HCT116 (cell line): ENCODE measurements around the gene ICA1. TPM values are rescaled to one million over a fixed set of nuclear protein-coding genes. Genes with fewer than 3 reads are reported as not detected.
A peak's percentile ranks its signal among the peaks of the same experiment; 100 is the strongest.

ENCODE experiments used
- ATAC-seq: fragments of 200-7000 bp; cut with Tn5 transposase; 2 replicates; pipeline ENCODE4 v1.9.1; 2020; ENCODE audit warnings: mild to moderate bottlenecking, moderate library complexity
- BruUV-seq: library from RNA; stranded (reverse); fragments of 400-500 nt; replicated peaks from 2 replicates; lab custom pipeline; 2021; lab: Mats Ljungman, UMichigan
- CTCF ChIA-PET: fragments of 300-600 bp; sonication (Branson Sonifier 250); formaldehyde crosslinking; loops from one replicate; lab custom pipeline; 2021; ENCODE audit warnings: antibody characterized with exemption; lab: Charles Lee
- POLR2A ChIA-PET: fragments of 300-600, 350-600 bp; sonication (Branson Sonifier 250); formaldehyde crosslinking; loops from one replicate; lab custom pipeline; 2021; ENCODE audit warnings: antibody characterized with exemption; lab: Charles Lee
- RAD21 ChIA-PET, 2 experiments: fragments of 300-600 bp; sonication (Branson Sonifier 250); formaldehyde crosslinking; loops; one replicate each; lab custom pipeline; 2023; ENCODE audit warnings: low total read pairs in 2 of 2; ENCODE audit not compliant: uncharacterized antibody in 2 of 2, unreplicated experiment in 2 of 2, low non-redundant PET in 1 of 2; lab: Charles Lee
- DNase-seq: peaks from one replicate; pipeline ENCODE4 v3.0.0-alpha.2; 2010; ENCODE audit warnings: low read depth, low spot score
- H2AFZ ChIP-seq: fragments of 200-600 bp; shearing (Covaris generic), sonication (generic); 2 replicates; pipeline ENCODE4 v1.6.1; 2017; ENCODE audit warnings: low read depth, mixed run types, mixed read lengths, antibody characterized with exemption, low read length; ENCODE audit not compliant: poor library complexity, severe bottlenecking
- H3K27ac ChIP-seq: 2 replicates; pipeline ENCODE4 v1.5.1; 2012; ENCODE audit warnings: low read depth, low read length
- H3K27me3 ChIP-seq: fragments of 200-600 bp; sonication (generic); 2 replicates; pipeline ENCODE4 v1.6.1; 2016; ENCODE audit warnings: mixed run types, low read length, mixed read lengths; ENCODE audit not compliant: insufficient read depth
- H3K36me3 ChIP-seq, 2 experiments: fragments of 200-500 bp in 1 of 2; fragments of 200-600 bp in 1 of 2; sonication (Bioruptor generic) in 1 of 2; sonication (generic) in 1 of 2; 2 replicates each; pipeline versions ENCODE4 v1.5.1 to v1.6.1; 2014 to 2016; ENCODE audit warnings: low read length in 2 of 2, inconsistent platforms in 1 of 2, mixed read lengths in 1 of 2, mixed run types in 1 of 2; ENCODE audit not compliant: insufficient read depth in 2 of 2, control insufficient read depth in 1 of 2
- H3K4me1 ChIP-seq, 2 experiments: fragments of 200-600 bp in 1 of 2; sonication (generic) in 1 of 2; 2 replicates each; pipeline versions ENCODE4 v1.5.1 to v1.6.1; 2012 to 2017; ENCODE audit warnings: low read length in 2 of 2, inconsistent platforms in 1 of 2, mild to moderate bottlenecking in 1 of 2, mixed read lengths in 1 of 2, mixed run types in 1 of 2, moderate library complexity in 1 of 2; ENCODE audit not compliant: insufficient read depth in 2 of 2, control insufficient read depth in 1 of 2
- H3K4me2 ChIP-seq: fragments of 200-600 bp; sonication (generic); 2 replicates; pipeline ENCODE4 v1.6.1; 2017; ENCODE audit warnings: mixed run types, low read length, mixed read lengths
- H3K4me3 ChIP-seq, 2 experiments: fragments of 200-600 bp in 1 of 2; sonication (generic) in 1 of 2; replicated peaks in 1 of 2; 2 replicates each; pipeline ENCODE4 v1.5.1; 2011 to 2016; ENCODE audit warnings: low read length in 2 of 2, control low read depth in 1 of 2, low read depth in 1 of 2, mild to moderate bottlenecking in 1 of 2, mixed read lengths in 1 of 2, mixed run types in 1 of 2
- H3K79me2 ChIP-seq: fragments of 200-600 bp; sonication (generic); 2 replicates; pipeline ENCODE4 v1.6.1; 2017; ENCODE audit warnings: mild to moderate bottlenecking, mixed run types, low read length, moderate library complexity, mixed read lengths; ENCODE audit not compliant: insufficient read depth
- H3K9ac ChIP-seq: fragments of 200-600 bp; sonication (generic); 2 replicates; pipeline ENCODE4 v1.6.1; 2016; ENCODE audit warnings: low read length, mixed read lengths
- H3K9me2 ChIP-seq: fragments of 200-600 bp; sonication (generic), shearing (Covaris generic); 2 replicates; pipeline ENCODE4 v1.6.1; 2017; ENCODE audit warnings: mixed run types, mild to moderate bottlenecking, moderate library complexity; ENCODE audit not compliant: insufficient read depth
- H3K9me3 ChIP-seq, 2 experiments: fragments of 200-500 bp in 1 of 2; fragments of 200-600 bp in 1 of 2; sonication (Bioruptor generic) in 1 of 2; sonication (generic) in 1 of 2; 2 replicates each; pipeline ENCODE4 v1.6.1; 2014 to 2017; ENCODE audit warnings: low read length in 2 of 2, mixed read lengths in 2 of 2, inconsistent platforms in 1 of 2, low read depth in 1 of 2, mild to moderate bottlenecking in 1 of 2, mixed run types in 1 of 2, moderate library complexity in 1 of 2; ENCODE audit not compliant: control insufficient read depth in 1 of 2, insufficient read depth in 1 of 2
- H4K20me1 ChIP-seq: fragments of 200-600 bp; sonication (generic), shearing (Covaris generic); 2 replicates; pipeline ENCODE4 v1.6.1; 2017; ENCODE audit warnings: mixed run types, mild to moderate bottlenecking, moderate library complexity; ENCODE audit not compliant: insufficient read depth
- CTCF ChIP-seq, 3 experiments: fragments of 200-600 bp in 1 of 3; sonication (generic) in 1 of 3; IDR thresholded peaks in 2 of 3; conservative IDR thresholded peaks in 1 of 3; 2 replicates each; pipeline ENCODE4 v1.5.1; 2012 to 2017; ENCODE audit warnings: low read depth in 2 of 3, low read length in 2 of 3, antibody characterized with exemption in 1 of 3, borderline replicate concordance in 1 of 3, control low read depth in 1 of 3, mild to moderate bottlenecking in 1 of 3, mixed read lengths in 1 of 3, mixed run types in 1 of 3, moderate library complexity in 1 of 3; ENCODE audit not compliant: insufficient read depth in 1 of 3
- EGR1 ChIP-seq: IDR thresholded peaks from 2 replicates; pipeline ENCODE4 v1.6.1; 2012; ENCODE audit warnings: low read depth
- POLR2A ChIP-seq: IDR thresholded peaks from 2 replicates; pipeline ENCODE4 v1.7.0; 2011; ENCODE audit warnings: borderline replicate concordance; ENCODE audit not compliant: insufficient read depth, insufficient read length; ENCODE audit errors: extremely low read depth
- RAD21 ChIP-seq: IDR thresholded peaks from 2 replicates; pipeline ENCODE4 v1.6.1; 2012; ENCODE audit warnings: low read depth, mild to moderate bottlenecking
- SIN3A ChIP-seq: IDR thresholded peaks from 2 replicates; pipeline ENCODE4 v1.6.1; 2012; ENCODE audit warnings: low read depth
- YY1 ChIP-seq: IDR thresholded peaks from 2 replicates; pipeline ENCODE4 v1.6.1; 2011; ENCODE audit warnings: low read length, low read depth, moderate library complexity, mild to moderate bottlenecking; ENCODE audit not compliant: insufficient replicate concordance; ENCODE audit errors: extremely low read depth
- intact Hi-C: fragments of 100-400 bp; cut with micrococcal nuclease; formaldehyde crosslinking; loops from 2 replicates; pipeline ENCODE4 v1.10.0; 2022
- total RNA-seq: library from RNA; stranded (reverse); gene quantifications from one replicate; pipeline ENCODE4 v1.2.1, GENCODE V29; 2021; ENCODE audit not compliant: unreplicated experiment

ICA1 gene
- total RNA-seq, 1 experiment from 2014 or later, result 16.4 TPM

DNA sequence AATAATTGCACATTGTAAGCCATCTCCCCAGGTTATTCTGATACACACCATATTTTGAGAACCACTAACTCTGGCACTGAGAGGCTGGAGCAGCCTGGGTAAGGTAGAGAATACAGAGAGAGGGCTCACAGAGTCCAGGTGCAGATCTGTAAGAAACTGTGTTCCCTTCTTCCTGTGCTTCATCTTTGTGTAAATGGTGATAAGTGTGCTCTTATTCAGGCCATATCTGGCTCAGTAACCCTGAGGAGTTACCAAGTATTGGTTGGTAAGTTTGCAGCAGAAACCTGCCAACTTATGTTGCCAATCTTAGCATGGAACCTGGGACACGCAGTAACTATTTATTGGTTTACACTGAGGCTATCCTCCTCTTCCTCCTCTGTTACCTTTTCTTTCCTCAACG, 16.2 kb upstream of the ICA1 start (continued):
- TF ChIP-seq CTCF (IDR thresholded peaks at IDR 0.05 in 2 of 3, conservative IDR thresholded peaks at IDR 0.05 in 1 of 3; ENCODE audit: borderline replicate concordance in 1 of 3, insufficient read depth in 1 of 3, low read depth in 2 of 3, low read length in 2 of 3) (no peak), POLR2A (no peak)

GRCh38 chr7:8277394-8277982, 15.5 kb upstream of the ICA1 start:
- Histone ChIP-seq H4K20me1 (no peaks in the 10 kb centered on the region), H3K4me1 (no peaks in the 10 kb centered on the region), H3K79me2 (no peaks in the 10 kb centered on the region), H2AFZ (peak overlapping the region; percentile 90), H3K4me3 (no peak overlapping the region), H3K9ac (no peak overlapping the region), H3K36me3 (no peaks in the 10 kb centered on the region), H3K9me2 (no peaks in the 10 kb centered on the region), H3K27ac (no peak overlapping the region), H3K27me3 (no peaks in the 10 kb centered on the region), H3K4me2 (no peak overlapping the region), H3K9me3 (no peaks in the 10 kb centered on the region)
- CTCF ChIA-PET, result interaction anchor here (0.7 to 2.3 kb wide), 3 partner anchors 8 to 88 kb away, joined by 4 to 28 read pairs (median 5); no protein-coding TSS in a partner anchor
- POLR2A ChIA-PET, result no interaction called here
- ATAC-seq, result peak; percentile 77
- no TSS peak for BruUV-seq
- TF ChIP-seq POLR2A, result no peak
- TF ChIP-seq EGR1, result no peak
- no peak for TF ChIP-seq YY1
- TF ChIP-seq SIN3A, result no peak
- TF ChIP-seq CTCF (IDR thresholded peaks at IDR 0.05 in 2 of 3, conservative IDR thresholded peaks at IDR 0.05 in 1 of 3; ENCODE audit: borderline replicate concordance in 1 of 3, insufficient read depth in 1 of 3, low read depth in 2 of 3, low read length in 2 of 3), result peak; percentile 46 to 60 (median 47); a peak in 5 of 6 replicates
- TF ChIP-seq RAD21, result peak; percentile 71
- intact Hi-C loops, result loop anchor here (1.0 kb wide), 1 partner anchor 88 kb away; no protein-coding TSS in a partner anchor
- no peak for DNase-seq
- RAD21 ChIA-PET, result interaction anchor here (0.7 to 1.0 kb wide), 2 partner anchors 19 kb away, joined by 3 to 7 read pairs; no protein-coding TSS in a partner anchor
